A673 (cell line): ENCODE measurements around the gene MYF5.

ENCODE experiments used
- EZH2 ChIP-seq: fragments of 200-600 bp; sonication (generic); IDR thresholded peaks from 2 replicates; pipeline ENCODE4 v1.6.1; 2017; ENCODE audit warnings: borderline replicate concordance, low read depth, mild to moderate bottlenecking, mixed read lengths, antibody characterized with exemption, low read length; ENCODE audit not compliant: poor library complexity, severe bottlenecking
- TF ChIP-seq, protein P1 (sequence below): fragments of 300-800, 200-600 bp; sonication (generic); conservative IDR thresholded peaks from 2 replicates; pipeline ENCODE4 v1.5.1; 2017; ENCODE audit warnings: low read depth, mild to moderate bottlenecking, antibody characterized with exemption, low read length, moderate library complexity, mixed read lengths

DNA sequence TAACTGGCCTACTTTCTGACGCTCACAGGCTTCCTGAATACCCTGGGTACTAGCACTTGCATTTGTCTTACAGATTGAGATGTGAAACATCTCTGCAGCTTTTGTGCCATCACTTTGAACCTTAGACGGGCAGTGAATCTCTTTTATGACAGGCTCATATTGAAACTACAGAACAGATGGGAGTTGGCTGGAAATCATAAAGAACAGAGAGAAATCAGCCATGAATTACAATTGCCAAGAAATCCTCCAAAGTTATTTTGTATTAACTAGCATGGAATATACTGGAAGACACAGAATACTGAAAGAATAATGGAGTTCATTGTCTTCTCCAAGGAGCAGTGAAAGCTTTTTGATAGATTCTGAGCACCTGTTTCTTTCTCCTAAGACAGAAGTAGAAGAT is 32.7 kb downstream of the MYF5 start:
- TF ChIP-seq, protein P1, sequence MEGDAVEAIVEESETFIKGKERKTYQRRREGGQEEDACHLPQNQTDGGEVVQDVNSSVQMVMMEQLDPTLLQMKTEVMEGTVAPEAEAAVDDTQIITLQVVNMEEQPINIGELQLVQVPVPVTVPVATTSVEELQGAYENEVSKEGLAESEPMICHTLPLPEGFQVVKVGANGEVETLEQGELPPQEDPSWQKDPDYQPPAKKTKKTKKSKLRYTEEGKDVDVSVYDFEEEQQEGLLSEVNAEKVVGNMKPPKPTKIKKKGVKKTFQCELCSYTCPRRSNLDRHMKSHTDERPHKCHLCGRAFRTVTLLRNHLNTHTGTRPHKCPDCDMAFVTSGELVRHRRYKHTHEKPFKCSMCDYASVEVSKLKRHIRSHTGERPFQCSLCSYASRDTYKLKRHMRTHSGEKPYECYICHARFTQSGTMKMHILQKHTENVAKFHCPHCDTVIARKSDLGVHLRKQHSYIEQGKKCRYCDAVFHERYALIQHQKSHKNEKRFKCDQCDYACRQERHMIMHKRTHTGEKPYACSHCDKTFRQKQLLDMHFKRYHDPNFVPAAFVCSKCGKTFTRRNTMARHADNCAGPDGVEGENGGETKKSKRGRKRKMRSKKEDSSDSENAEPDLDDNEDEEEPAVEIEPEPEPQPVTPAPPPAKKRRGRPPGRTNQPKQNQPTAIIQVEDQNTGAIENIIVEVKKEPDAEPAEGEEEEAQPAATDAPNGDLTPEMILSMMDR = no peak
- TF ChIP-seq EZH2 = no peak
